Ectodermal cell (in vitro differentiated cells): ENCODE data around the gene BNIP5.

Source experiments
- H3K27ac ChIP-seq: 2 replicates; pipeline ENCODE4 v1.7.0; 2013; ENCODE audit warnings: mild to moderate bottlenecking, low read depth, low read length; ENCODE audit not compliant: insufficient read depth, poor library complexity, severe bottlenecking
- H3K27me3 ChIP-seq: 2 replicates; pipeline ENCODE4 v1.7.0; 2013; ENCODE audit warnings: mild to moderate bottlenecking, low read length; ENCODE audit not compliant: insufficient read depth, control insufficient read depth, poor library complexity, severe bottlenecking
- H3K36me3 ChIP-seq: one replicate; pipeline ENCODE4 v1.7.0; 2013; ENCODE audit warnings: low read length; ENCODE audit not compliant: control insufficient read depth, insufficient read depth
- H3K4me1 ChIP-seq: one replicate; pipeline ENCODE4 v1.7.0; 2013; ENCODE audit warnings: low read length; ENCODE audit not compliant: control insufficient read depth, insufficient read depth
- H3K4me3 ChIP-seq: 2 replicates; pipeline ENCODE4 v1.7.0; 2013; ENCODE audit warnings: low read depth, low read length, control low read depth; ENCODE audit not compliant: insufficient read depth
- H3K9me3 ChIP-seq: 2 replicates; pipeline ENCODE4 v1.7.0; 2013; ENCODE audit warnings: mild to moderate bottlenecking, low read length, moderate library complexity; ENCODE audit not compliant: control insufficient read depth
- WGBS, 2 experiments: methylation state at CpG; one replicate each; pipeline ENCODE4 v1.1.7; 2013; ENCODE audit warnings: missing lambda C conversion rate in 2 of 2; 5-methylcytosine and 5-hydroxymethylcytosine counted together

The BNIP5 gene

DNA sequence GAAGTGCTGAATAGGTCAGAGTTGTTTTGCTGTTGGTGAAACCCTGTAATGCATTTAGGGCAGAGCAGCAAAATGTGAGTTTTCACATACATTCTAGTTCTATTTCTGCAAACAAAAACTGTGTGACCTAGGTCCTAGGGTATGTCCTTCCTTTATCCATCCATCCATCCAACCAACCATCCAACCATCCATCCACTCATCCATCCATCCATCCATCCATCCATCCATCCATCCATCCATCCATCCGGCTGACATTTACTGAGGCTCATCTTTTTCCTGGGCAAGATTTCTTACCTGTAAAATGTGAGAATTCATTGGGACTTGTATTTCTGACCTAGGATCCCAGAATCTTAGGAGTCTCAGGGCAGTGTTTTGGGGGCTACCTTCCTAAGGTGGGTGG is 52.3 kb downstream of the BNIP5 start:
- Histone ChIP-seq H3K27ac (no peak overlapping the region), H3K27me3 (peaks cover 23% of the 10 kb centered on the region)
- 83 to 86% methylated on average over 1 of the region's 1 CpG for WGBS, 2 experiments

DNA sequence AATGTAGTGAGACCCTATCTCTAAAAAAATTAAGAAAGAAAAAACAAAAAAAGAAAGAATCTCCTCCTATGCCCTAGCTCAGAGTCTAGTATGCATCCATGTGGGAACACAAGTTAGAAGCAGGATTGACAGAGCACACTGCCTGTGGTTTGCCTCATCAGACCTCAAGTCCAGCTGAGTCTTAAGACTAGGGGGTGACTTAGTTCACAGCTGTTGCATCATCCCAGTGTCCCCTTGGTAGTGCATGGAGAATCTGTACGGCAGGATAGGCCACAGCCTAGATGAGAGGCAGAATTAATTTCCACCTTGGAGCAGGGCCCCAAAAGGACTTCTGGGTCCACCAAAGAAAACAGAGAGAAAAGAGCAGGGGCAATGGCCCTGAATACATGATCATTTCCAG is 53.1 kb downstream of the BNIP5 start:
- Histone ChIP-seq H3K4me3 (no peak overlapping the region), H3K27me3 (peaks cover 23% of the 10 kb centered on the region), H3K4me1 (no peaks in the 10 kb centered on the region), H3K27ac (no peak overlapping the region), H3K36me3 (no peaks in the 10 kb centered on the region), H3K9me3 (no peaks in the 10 kb centered on the region)
- WGBS, 2 experiments, result 90% methylated on average over 1 of the region's 1 CpG

More for the DNA sequence above, 52.3 kb downstream of the BNIP5 start:
- Histone ChIP-seq H3K4me3 (no peak overlapping the region), H3K4me1 (no peaks in the 10 kb centered on the region), H3K9me3 (no peaks in the 10 kb centered on the region), H3K36me3 (no peaks in the 10 kb centered on the region)

DNA sequence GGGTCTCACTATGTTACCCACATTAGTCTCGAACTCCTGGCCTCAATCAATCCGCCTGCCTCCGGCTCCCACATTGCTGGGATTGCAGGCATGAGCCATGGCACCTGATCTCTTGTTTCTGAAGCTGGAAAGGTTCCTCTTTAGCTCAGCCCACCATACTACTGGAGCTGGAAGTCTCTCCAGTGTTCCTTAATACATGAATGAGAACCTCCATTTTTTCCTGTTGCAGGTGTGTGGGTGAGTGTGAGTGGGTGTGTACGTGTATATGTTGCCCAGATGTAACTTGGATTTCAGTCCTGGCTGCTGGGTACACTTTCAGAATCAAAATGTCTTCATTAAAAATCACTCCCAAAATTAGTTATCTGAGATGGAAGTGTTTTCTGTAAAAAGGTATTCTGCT is 55.7 kb downstream of the BNIP5 start:
- Histone ChIP-seq H3K27ac (no peak overlapping the region), H3K4me3 (no peak overlapping the region), H3K36me3 (no peaks in the 10 kb centered on the region), H3K9me3 (no peaks in the 10 kb centered on the region), H3K4me1 (no peaks in the 10 kb centered on the region), H3K27me3 (peaks cover 22% of the 10 kb centered on the region)
- WGBS, 2 experiments, result 90 to 97% methylated on average over 4 of the region's 4 CpGs

DNA sequence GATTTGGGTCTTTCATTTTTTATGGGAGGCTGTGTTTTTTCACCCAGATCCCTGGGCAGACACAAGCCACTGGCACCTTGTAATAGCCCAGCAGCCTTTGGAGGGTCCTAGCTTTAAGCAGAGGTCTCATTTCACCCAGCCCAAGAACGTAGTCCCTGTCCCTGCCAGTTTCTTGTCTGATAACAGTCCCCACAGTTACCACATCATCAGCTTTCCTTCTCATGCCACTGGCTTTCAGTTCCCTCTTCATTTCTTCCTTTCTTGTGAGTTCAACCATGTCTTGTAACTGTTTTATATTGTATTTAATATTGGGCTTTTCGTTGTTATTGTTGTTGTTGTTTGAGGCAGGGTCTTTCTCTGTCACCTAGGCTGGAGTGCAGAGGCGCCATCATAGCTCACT is 56.2 kb downstream of the BNIP5 start:
- 84 to 91% methylated on average over 3 of the region's 3 CpGs for WGBS, 2 experiments
- Histone ChIP-seq H3K4me1 (no peaks in the 10 kb centered on the region), H3K27me3 (peaks cover 17% of the 10 kb centered on the region), H3K9me3 (no peaks in the 10 kb centered on the region), H3K36me3 (no peaks in the 10 kb centered on the region), H3K27ac (no peak overlapping the region), H3K4me3 (no peak overlapping the region)

DNA sequence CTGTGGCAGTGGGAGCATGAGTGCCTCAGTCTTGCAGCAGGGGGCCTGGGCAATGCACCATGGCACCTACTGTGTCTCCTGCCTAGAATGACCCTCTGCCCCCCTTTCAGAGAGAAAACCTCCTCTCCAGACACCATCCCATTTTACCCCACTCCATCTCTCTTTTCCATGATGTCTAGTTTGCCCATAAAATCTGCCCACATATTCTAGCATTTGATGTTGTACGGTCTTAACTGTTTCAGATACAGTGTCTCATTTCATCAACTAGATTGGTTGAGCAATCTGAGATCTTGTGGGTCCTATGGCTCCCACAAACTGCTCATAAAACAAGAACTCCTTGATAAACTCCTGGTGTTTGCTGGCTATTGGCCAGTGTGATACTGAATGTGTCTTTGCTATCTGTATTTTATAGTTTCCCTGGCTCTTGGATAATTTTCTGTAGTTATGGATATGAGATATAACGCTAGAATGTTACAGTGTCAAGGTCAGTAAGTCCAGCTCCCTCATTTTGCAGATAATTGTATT is 58.7 kb downstream of the BNIP5 start:
- Histone ChIP-seq H3K4me1 (no peaks in the 10 kb centered on the region), H3K27me3 (no peaks in the 10 kb centered on the region), H3K9me3 (no peaks in the 10 kb centered on the region), H3K4me3 (no peak overlapping the region), H3K27ac (no peak overlapping the region), H3K36me3 (no peaks in the 10 kb centered on the region)
- 93 to 95% methylated on average over 2 of the region's 2 CpGs for WGBS, 2 experiments

DNA sequence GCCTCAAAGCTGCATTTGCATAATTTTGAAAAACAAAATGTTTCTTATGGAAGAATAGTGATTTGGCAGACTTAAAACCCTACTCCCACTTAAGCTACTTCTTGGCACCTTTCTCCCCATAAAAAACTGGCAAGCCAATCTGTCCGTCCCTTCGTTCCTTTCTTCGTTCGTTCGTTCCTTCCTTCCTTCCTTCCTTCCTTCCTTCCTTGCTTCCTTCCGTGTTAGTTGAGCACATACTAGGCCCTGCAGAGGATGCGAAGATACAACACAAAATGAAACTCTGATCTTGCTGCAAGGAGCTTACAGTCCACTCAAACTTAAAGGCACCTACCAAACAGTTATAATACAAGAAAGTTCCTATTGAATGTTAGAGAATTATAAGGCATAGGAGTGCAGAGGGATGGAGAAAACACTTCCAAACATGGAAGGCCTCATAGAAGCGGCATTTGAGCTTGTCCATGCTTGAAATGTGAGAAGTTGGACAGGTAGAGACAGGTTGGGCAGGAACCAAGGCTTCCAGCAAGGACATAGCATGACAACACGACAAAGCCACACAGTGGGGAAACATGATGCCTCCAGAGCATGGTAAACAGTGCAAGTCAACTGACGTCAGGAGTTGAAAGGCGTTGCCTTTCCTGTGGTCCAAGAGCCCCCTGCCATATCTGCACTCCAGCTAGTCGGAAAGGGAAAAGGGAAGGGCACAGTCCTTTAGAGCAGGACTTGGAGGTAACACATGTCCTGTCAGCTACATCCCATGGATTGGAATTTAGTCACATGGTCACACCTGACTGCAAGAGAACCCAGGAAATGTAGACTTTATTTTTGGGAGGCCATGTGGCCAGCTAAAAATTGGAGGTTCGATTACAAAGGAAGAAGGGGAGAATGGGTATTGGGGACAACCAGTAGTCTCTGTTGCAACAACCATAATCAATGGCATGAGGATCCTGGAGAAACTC is 59.8 kb downstream of the BNIP5 start:
- H3K36me3 ChIP-seq, result no peaks in the 10 kb centered on the region
- no peaks in the 10 kb centered on the region for H3K27me3 ChIP-seq
- no peak overlapping the region for H3K27ac ChIP-seq
- no peak overlapping the region for H3K4me3 ChIP-seq
- no peaks in the 10 kb centered on the region for H3K4me1 ChIP-seq
- no peaks in the 10 kb centered on the region for H3K9me3 ChIP-seq
- 89 to 90% methylated on average over 13 of the region's 13 CpGs for WGBS, 2 experiments

DNA sequence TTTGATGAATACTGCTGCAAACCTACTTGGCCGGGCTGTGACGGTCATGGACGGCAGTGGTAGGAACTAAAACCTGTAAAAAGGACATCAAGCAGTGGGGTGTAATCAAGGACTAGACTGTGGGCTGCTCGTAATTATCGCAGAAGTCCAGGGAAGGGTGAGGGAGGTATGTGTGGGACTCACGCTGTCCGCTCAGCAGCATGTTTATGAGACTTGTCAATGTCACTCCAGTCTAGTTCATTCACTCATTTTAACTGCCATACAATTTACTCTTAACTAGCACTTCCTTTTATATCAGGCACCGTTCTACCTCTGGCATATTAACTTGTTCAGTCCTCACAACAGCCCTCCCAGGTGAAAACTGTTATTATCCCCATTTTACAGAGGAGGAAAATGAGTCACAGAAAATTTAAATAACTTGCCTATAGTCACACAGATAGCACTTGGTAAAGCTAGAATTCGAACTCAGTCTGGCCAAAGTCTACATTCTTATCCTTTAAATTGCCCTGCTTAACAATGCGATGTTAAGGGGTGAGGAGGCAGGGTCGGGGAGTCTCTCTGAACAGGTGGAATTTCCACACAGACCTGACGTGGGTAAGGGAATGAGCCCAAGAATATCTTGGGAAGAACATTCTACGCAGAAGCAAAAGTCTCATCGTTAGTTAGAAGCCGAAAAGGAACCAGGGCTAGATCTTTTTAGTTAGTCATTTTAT is 62.7 kb downstream of the BNIP5 start:
- Histone ChIP-seq H3K4me3 (no peak overlapping the region), H3K27me3 (no peaks in the 10 kb centered on the region)
- 86 to 87% methylated on average over 15 of the region's 15 CpGs for WGBS, 2 experiments

DNA sequence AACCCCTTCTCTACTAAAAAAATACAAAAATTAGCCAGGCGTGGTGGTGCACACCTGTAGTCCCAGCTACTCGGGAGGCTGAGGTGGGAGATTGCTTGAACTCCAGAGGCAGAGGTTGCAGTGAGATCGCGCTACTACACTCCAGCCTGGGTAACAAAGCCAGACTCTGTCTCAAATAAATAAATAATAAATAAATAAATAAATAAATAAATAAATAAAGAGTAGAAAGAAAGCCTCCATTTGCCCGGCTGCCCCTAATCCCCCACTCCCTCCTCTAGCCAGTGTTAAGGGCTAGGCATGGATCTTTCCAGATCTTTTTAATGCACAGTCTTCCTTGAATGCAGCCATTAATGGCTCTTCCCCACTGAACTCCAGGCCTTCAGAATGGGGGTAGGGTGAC is 63.6 kb downstream of the BNIP5 start:
- no peak overlapping the region for H3K4me3 ChIP-seq

More for the DNA sequence above, 62.7 kb downstream of the BNIP5 start:
- H3K4me1 ChIP-seq, result no peaks in the 10 kb centered on the region
- no peak overlapping the region for H3K27ac ChIP-seq
- H3K9me3 ChIP-seq, result no peaks in the 10 kb centered on the region
- no peaks in the 10 kb centered on the region for H3K36me3 ChIP-seq

DNA sequence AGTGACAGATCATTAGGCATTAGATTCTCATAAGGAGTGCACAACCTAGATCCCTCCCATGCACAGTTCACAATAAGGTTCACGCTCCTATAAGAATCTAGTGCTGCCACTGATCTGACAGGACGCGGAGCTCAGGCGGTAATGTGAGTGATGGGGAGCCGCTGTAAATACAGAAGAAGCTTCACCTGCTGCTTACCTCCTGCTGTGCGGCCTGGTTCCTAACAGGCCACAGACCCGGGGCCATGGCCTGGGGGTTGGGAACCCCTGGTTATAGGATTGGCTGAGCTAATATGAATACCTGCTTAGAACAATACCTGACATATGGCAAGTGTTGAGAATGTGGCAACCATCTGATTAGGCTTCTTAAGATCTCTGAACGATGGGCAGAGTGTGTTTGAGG is 64.5 kb downstream of the BNIP5 start:
- Histone ChIP-seq H3K4me1 (no peaks in the 10 kb centered on the region), H3K27me3 (no peaks in the 10 kb centered on the region), H3K36me3 (no peaks in the 10 kb centered on the region), H3K9me3 (no peaks in the 10 kb centered on the region), H3K27ac (no peak overlapping the region), H3K4me3 (no peak overlapping the region)
- 77 to 83% methylated on average over 8 of the region's 8 CpGs for WGBS, 2 experiments

More for the DNA sequence above, 63.6 kb downstream of the BNIP5 start:
- no peaks in the 10 kb centered on the region for H3K9me3 ChIP-seq
- 92 to 99% methylated on average over 3 to 5 of the region's 5 CpGs for WGBS, 2 experiments
- no peaks in the 10 kb centered on the region for H3K36me3 ChIP-seq
- no peaks in the 10 kb centered on the region for H3K4me1 ChIP-seq
- no peaks in the 10 kb centered on the region for H3K27me3 ChIP-seq
- H3K27ac ChIP-seq, result no peak overlapping the region
